Measurements from ENCODE around the gene DDA1. TPM values are rescaled to one million over a fixed set of nuclear protein-coding genes. Genes with fewer than 3 reads are reported as not detected.
"Not testable (repeated sequence)": the region's sequence is repeated elsewhere in the genome, so short reads cannot be mapped to it uniquely, and the experiment has no call there.

DDA1 gene
- total RNA-seq, 1 donor from 2014 or later = 31.1 TPM

DNA sequence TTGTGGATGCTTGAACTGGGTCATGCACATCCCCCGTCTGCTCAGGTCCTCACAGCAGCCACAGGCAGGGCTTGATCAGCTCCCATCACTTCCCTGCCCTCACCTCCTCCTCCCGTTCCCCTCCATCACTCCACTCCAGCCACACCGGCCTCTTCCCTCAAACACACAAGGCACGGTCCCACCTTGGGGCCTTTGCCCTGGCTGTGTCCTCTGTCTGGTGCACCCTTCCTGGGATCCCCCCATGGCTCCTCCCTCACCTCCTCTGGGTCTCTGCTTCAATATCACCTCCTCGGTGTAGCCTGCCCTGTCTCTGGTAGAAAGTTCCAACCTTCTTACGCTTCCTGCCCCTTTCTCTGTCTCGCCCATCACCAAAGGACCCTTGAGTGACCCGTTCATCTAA lies 44.0 kb downstream of the DDA1 start:
- TF ChIP-seq, protein P1, sequence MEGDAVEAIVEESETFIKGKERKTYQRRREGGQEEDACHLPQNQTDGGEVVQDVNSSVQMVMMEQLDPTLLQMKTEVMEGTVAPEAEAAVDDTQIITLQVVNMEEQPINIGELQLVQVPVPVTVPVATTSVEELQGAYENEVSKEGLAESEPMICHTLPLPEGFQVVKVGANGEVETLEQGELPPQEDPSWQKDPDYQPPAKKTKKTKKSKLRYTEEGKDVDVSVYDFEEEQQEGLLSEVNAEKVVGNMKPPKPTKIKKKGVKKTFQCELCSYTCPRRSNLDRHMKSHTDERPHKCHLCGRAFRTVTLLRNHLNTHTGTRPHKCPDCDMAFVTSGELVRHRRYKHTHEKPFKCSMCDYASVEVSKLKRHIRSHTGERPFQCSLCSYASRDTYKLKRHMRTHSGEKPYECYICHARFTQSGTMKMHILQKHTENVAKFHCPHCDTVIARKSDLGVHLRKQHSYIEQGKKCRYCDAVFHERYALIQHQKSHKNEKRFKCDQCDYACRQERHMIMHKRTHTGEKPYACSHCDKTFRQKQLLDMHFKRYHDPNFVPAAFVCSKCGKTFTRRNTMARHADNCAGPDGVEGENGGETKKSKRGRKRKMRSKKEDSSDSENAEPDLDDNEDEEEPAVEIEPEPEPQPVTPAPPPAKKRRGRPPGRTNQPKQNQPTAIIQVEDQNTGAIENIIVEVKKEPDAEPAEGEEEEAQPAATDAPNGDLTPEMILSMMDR (IDR thresholded peaks at IDR 0.05) = no peak
- intact Hi-C loops (cut with micrococcal nuclease) = no loop called here
- peaks cover 24% of the 10 kb centered on the region for H3K27me3 Mint-ChIP-seq
- no peaks in the 10 kb centered on the region for H3K9me3 Mint-ChIP-seq
- H3K36me3 Mint-ChIP-seq (ENCODE audit: low read depth) = no peaks in the 10 kb centered on the region
- ATAC-seq (ENCODE audit: low read depth) (no peak), DNase-seq (no peak)
- H3K4me3 Mint-ChIP-seq = no peak overlapping the region
- ChIA-PET CTCF (interaction anchor here (1.6 kb wide), 1 partner anchor 33 kb away, joined by 5 read pairs; no protein-coding TSS in a partner anchor), POLR2A (no interaction called here)
- H3K4me1 Mint-ChIP-seq = no peaks in the 10 kb centered on the region
- H3K27ac Mint-ChIP-seq = no peak overlapping the region

DNA sequence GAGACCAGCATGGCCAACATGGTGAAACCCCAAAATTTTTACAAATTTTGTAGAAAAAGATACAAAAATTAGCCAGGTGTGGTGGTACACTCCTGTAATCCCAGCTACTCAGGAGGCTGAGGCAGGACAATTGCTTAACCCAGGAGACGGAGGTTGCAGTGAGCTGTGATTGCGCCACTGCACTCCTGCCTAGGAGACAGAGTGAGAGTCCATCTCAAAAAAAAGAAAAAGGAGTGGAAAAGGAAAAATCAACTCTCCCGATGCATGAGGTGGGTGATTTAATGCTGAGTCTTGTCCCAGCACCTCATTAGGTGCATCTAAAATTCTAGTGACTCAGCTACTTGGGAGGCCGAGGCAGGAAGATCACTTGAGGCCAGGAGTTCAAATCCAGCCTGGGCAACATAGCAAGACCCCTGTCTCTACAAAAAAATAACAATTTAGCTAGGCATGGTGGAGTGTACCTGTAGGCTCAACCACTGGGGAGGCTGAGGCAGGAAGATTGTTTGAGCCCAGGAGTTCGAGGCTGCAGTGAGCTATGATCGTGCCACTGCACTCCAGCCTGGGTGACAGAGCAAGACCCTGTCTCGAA lies 47.8 kb downstream of the DDA1 start:
- Mint-ChIP-seq H3K36me3 (ENCODE audit: low read depth) (no peaks in the 10 kb centered on the region), H3K27ac (no peak overlapping the region), H3K9me3 (no peaks in the 10 kb centered on the region), H3K27me3 (peaks cover 18% of the 10 kb centered on the region), H3K4me3 (no peak overlapping the region), H3K4me1 (no peaks in the 10 kb centered on the region)
- TF ChIP-seq, protein P1 (IDR thresholded peaks at IDR 0.05) = no peak
- ChIA-PET CTCF (no interaction called here), POLR2A (no interaction called here)
- no peak for DNase-seq
- intact Hi-C loops (cut with micrococcal nuclease) = no loop called here
- no peak for ATAC-seq (ENCODE audit: low read depth)

- TF ChIP-seq, protein P1 (IDR thresholded peaks at IDR 0.05) = no peak
- CTCF ChIA-PET = no interaction called here
- DNase-seq (no peak), ATAC-seq (ENCODE audit: low read depth) (no peak)
- Mint-ChIP-seq H3K36me3 (ENCODE audit: low read depth) (no peaks in the 10 kb centered on the region), H3K27me3 (peaks cover 22% of the 10 kb centered on the region), H3K27ac (no peak overlapping the region), H3K9me3 (no peaks in the 10 kb centered on the region), H3K4me3 (no peak overlapping the region), H3K4me1 (no peaks in the 10 kb centered on the region)
- intact Hi-C loops (cut with micrococcal nuclease) = no loop called here
- POLR2A ChIA-PET = no interaction called here
These were observed 48.4 kb downstream of the DDA1 start for GRCh38 chr19:17357724-17358123.

- DNase-seq (no peak), ATAC-seq (ENCODE audit: low read depth) (no peak)
- H3K9me3 Mint-ChIP-seq = no peaks in the 10 kb centered on the region
- intact Hi-C loops (cut with micrococcal nuclease) = no loop called here
- no peak overlapping the region for H3K27ac Mint-ChIP-seq
- no peak overlapping the region for H3K4me3 Mint-ChIP-seq
- TF ChIP-seq, protein P1 (IDR thresholded peaks at IDR 0.05) = no peak
- H3K27me3 Mint-ChIP-seq = peaks cover 18% of the 10 kb centered on the region
- ChIA-PET CTCF (no interaction called here), POLR2A (no interaction called here)
- no peaks in the 10 kb centered on the region for H3K36me3 Mint-ChIP-seq (ENCODE audit: low read depth)
- no peaks in the 10 kb centered on the region for H3K4me1 Mint-ChIP-seq
These were observed 49.0 kb downstream of the DDA1 start for GRCh38 chr19:17358395-17358794.

DNA sequence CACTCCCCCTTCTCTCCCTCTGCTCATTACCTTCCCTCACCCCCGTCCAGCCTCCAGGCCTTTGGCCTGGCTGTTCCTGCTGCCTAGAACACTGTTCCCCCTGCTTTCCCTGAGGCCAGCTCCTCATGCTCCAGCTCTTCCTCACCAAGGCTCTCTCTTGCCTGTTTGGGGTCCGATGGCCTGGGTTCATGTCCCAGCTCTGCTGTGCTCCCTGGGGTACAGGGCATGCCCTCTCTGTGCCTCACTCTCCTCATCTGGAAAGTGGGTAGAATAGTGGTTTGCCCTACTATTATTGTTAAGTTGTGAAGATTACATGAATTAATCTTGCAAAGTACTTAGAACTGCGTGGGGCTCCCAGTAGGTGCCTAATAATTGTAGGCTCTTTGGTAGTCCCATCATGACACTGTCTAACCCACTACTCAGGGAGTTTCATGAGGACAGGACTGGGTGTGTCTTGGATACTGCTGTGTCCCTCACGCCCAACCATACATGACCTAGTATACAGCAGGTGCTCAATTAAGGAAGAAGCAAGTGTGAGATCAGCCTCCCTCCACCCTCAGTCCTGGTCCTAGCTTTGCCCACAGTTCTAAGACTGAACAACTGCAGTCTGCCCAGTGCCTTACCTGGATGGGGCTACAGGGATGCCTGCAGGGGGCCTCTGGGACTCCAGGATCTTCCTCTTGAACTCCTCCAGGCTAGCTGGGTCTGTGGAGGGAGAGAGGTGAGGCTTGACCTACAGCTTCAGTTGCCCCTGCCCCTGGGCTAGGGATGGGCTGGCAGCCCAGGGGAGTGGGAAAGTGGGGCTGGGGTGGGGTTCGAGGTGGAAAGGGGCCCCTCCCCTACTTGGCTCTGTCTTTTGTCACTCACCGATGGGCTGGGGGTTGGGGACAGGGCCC lies 50.8 kb downstream of the DDA1 start:
- intact Hi-C loops (cut with micrococcal nuclease) = no loop called here
- no peaks in the 10 kb centered on the region for H3K9me3 Mint-ChIP-seq
- H3K27me3 Mint-ChIP-seq = peaks cover 19% of the 10 kb centered on the region
- no peaks in the 10 kb centered on the region for H3K4me1 Mint-ChIP-seq
- no peak for DNase-seq
- TF ChIP-seq, protein P1 (IDR thresholded peaks at IDR 0.05) = no peak
- H3K4me3 Mint-ChIP-seq = no peak overlapping the region
- CTCF ChIA-PET = no interaction called here
- POLR2A ChIA-PET = interaction anchor here (0.6 kb wide), 1 partner anchor 43 kb away, joined by 3 read pairs; no protein-coding TSS in a partner anchor
- no peak for ATAC-seq (ENCODE audit: low read depth)
- H3K36me3 Mint-ChIP-seq (ENCODE audit: low read depth) = no peaks in the 10 kb centered on the region
- H3K27ac Mint-ChIP-seq = no peak overlapping the region

- H3K27me3 Mint-ChIP-seq = peaks cover 29% of the 10 kb centered on the region
- DNase-seq; H3K27ac Mint-ChIP-seq; H3K36me3 Mint-ChIP-seq (ENCODE audit: low read depth); CTCF ChIA-PET; ATAC-seq (ENCODE audit: low read depth); H3K4me3 Mint-ChIP-seq; H3K4me1 Mint-ChIP-seq; H3K9me3 Mint-ChIP-seq; POLR2A ChIA-PET; intact Hi-C loops (cut with micrococcal nuclease): not testable (repeated sequence)
These were observed 54.7 kb downstream of the DDA1 start for GRCh38 chr19:17363852-17364605.
